ENCODE data around the gene FHAD1. TPM values are rescaled to one million over a fixed set of nuclear protein-coding genes. Genes with fewer than 3 reads are reported as not detected.

Gene FHAD1
- total RNA-seq, 1 donor from 2014 or later, result not detected

DNA sequence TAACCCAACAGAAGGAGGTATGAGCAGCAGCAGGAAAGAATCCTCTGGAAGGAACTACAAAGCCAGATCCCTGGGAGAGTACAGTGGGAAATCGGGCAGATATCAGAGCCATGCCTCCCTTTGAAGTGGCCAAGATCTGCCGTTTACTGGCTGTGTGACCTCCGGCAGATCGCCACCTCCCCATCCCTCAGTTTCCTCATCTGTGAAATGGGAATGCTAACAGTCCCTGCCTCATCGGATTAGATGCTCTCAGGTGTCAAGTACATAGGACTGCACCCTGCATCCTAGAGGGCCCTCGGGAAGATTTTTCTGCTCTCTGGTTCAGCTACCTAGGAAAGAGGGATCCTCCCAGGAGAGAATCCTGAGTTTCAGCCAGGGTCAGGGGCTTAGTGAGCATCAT is 102.1 kb downstream of the FHAD1 start:
- Mint-ChIP-seq H3K9me3 (ENCODE audit: low read depth) (no peaks in the 10 kb centered on the region), H3K27ac (ENCODE audit: unreplicated experiment) (no peak overlapping the region), H3K4me3 (ENCODE audit: unreplicated experiment) (no peak overlapping the region), H3K27me3 (ENCODE audit: low read depth) (peaks cover 3% of the 10 kb centered on the region), H3K36me3 (ENCODE audit: low read depth) (no peaks in the 10 kb centered on the region), H3K4me1 (ENCODE audit: low read depth) (peaks cover 21% of the 10 kb centered on the region)
- no peak for TF ChIP-seq CTCF (IDR thresholded peaks at IDR 0.05)
- no peak for DNase-seq (ENCODE audit: low spot score)

- H3K4me3 Mint-ChIP-seq (ENCODE audit: unreplicated experiment), result no peak overlapping the region
- TF ChIP-seq CTCF (IDR thresholded peaks at IDR 0.05), result no peak
- H3K27me3 Mint-ChIP-seq (ENCODE audit: low read depth), result peaks cover 2% of the 10 kb centered on the region
- no peaks in the 10 kb centered on the region for H3K9me3 Mint-ChIP-seq (ENCODE audit: low read depth)
- H3K36me3 Mint-ChIP-seq (ENCODE audit: low read depth), result no peaks in the 10 kb centered on the region
- no peak overlapping the region for H3K27ac Mint-ChIP-seq (ENCODE audit: unreplicated experiment)
- DNase-seq (ENCODE audit: low spot score), result no peak
- peaks cover 26% of the 10 kb centered on the region for H3K4me1 Mint-ChIP-seq (ENCODE audit: low read depth)
These were observed 103.1 kb downstream of the FHAD1 start for GRCh38 chr1:15350151-15350550.

DNA sequence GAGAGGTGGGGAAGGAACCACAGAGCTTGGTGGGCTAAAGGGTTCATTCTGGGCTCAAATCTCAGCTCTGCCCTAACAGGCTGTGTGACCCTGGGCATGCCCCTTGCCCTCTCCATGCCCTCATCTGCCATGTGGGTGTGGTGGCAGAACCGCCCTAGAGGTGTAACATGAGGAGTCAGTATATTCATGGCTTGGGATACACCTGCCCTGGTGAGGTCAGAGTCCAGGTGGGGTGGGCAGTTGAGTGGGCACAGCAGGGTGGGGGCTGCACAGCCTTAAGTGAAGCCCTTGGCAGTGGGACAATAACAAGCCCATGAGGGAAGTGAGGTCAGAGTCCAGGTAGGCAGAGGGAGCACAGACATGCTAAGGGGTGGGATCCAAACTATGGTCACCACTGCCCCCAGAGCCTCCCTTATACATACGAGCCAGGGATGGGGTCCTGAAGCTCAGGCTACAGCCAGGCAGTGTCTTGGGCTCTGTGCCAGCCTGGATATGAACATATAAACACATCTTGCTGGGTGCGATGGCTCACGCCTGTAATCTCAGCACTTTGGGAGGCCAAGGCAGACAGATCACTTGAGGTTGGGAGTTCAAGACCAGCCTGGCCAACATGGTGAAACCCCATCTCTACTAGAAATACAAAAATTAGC is 103.7 kb downstream of the FHAD1 start:
- no peak for DNase-seq (ENCODE audit: low spot score)
- Mint-ChIP-seq H3K27me3 (ENCODE audit: low read depth) (no peaks in the 10 kb centered on the region), H3K9me3 (ENCODE audit: low read depth) (no peaks in the 10 kb centered on the region), H3K4me3 (ENCODE audit: unreplicated experiment) (no peak overlapping the region), H3K27ac (ENCODE audit: unreplicated experiment) (no peak overlapping the region), H3K36me3 (ENCODE audit: low read depth) (no peaks in the 10 kb centered on the region), H3K4me1 (ENCODE audit: low read depth) (peaks cover 26% of the 10 kb centered on the region)
- TF ChIP-seq CTCF (IDR thresholded peaks at IDR 0.05), result no peak

- Mint-ChIP-seq H3K4me1 (ENCODE audit: low read depth) (peaks cover 32% of the 10 kb centered on the region), H3K27ac (ENCODE audit: unreplicated experiment) (no peak overlapping the region), H3K9me3 (ENCODE audit: low read depth) (no peaks in the 10 kb centered on the region), H3K4me3 (ENCODE audit: unreplicated experiment) (no peak overlapping the region), H3K36me3 (ENCODE audit: low read depth) (no peaks in the 10 kb centered on the region), H3K27me3 (ENCODE audit: low read depth) (no peaks in the 10 kb centered on the region)
- DNase-seq (ENCODE audit: low spot score), result no peak
- TF ChIP-seq CTCF (IDR thresholded peaks at IDR 0.05), result no peak
These were observed 104.3 kb downstream of the FHAD1 start for GRCh38 chr1:15351310-15351709.

DNA sequence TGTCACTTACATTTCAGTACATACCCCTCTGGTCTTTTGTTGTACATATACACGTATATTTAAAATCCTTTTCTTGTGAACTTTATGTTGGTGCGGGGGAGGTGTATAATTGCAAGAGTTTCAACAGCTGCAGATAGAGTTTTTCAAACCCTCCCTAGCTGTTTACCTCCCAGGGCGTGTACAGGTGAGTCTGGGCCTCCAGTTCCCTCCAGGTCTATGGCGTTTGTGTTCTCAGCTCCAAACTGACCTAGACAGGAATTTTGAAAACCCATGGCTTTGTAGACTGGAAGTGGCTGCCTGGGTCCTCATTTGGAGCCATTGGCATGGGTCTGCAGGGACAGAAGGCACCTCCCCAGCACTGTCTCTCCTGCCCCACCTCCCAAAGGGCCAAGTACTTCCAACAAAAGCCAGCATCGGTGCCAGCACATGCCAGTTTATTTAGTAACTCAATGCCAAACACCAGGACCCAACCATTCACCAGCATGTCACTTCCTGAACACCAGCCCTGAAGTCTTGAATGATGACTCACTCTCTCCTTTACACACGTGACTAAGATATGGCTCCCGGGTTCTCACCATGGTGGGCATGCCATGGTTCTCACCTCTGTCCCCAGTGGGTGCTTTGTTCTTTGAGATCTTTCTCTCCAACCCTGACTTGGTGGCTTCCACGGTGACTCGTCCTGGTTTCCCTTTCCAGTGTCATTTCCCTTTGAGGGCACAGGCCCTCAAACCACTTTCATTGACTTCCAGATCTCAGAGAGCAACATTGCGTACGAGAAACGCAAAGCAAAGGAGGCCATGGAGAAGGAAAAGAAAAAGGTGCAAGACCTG is 105.3 kb downstream of the FHAD1 start:
- H3K27me3 Mint-ChIP-seq (ENCODE audit: low read depth), result no peaks in the 10 kb centered on the region
- H3K9me3 Mint-ChIP-seq (ENCODE audit: low read depth), result no peaks in the 10 kb centered on the region
- peak overlapping the region; percentile 53 for H3K27ac Mint-ChIP-seq (ENCODE audit: unreplicated experiment)
- no peak for DNase-seq (ENCODE audit: low spot score)
- no peak for TF ChIP-seq CTCF (IDR thresholded peaks at IDR 0.05)
- H3K36me3 Mint-ChIP-seq (ENCODE audit: low read depth), result no peaks in the 10 kb centered on the region
- H3K4me3 Mint-ChIP-seq (ENCODE audit: unreplicated experiment), result no peak overlapping the region
- peaks cover 38% of the 10 kb centered on the region for H3K4me1 Mint-ChIP-seq (ENCODE audit: low read depth)
